ENCODE measurements around the gene NTM. TPM values are rescaled to one million over a fixed set of nuclear protein-coding genes. Genes with fewer than 3 reads are reported as not detected.

NTM gene
- polyA plus RNA-seq, 1 donor from 2014 or later = 39.4 TPM

DNA sequence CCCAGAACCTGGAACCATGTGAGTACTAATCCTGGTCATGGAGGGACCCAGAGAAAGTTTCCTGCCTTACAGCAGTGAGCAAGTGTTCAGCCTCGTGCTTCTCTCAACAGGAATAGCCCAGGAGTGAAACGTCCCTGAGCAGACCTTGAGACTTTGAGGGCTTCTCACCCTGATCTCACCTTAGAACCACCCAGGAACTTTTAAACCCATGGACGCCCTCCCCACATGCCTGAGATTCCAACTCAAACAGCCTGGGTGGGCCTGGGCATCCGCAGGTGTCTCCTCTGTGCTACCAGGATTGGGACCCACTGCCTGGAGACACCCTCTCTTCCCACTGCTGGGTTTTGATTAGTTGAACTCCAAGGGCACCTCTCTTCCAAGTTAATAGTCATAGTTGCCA is 297.2 kb downstream of the NTM start:
- TF ChIP-seq MXI1 (conservative IDR thresholded peaks at IDR 0.05; ENCODE audit: poor library complexity, severe bottlenecking) = no peak
- TF ChIP-seq, protein P1, sequence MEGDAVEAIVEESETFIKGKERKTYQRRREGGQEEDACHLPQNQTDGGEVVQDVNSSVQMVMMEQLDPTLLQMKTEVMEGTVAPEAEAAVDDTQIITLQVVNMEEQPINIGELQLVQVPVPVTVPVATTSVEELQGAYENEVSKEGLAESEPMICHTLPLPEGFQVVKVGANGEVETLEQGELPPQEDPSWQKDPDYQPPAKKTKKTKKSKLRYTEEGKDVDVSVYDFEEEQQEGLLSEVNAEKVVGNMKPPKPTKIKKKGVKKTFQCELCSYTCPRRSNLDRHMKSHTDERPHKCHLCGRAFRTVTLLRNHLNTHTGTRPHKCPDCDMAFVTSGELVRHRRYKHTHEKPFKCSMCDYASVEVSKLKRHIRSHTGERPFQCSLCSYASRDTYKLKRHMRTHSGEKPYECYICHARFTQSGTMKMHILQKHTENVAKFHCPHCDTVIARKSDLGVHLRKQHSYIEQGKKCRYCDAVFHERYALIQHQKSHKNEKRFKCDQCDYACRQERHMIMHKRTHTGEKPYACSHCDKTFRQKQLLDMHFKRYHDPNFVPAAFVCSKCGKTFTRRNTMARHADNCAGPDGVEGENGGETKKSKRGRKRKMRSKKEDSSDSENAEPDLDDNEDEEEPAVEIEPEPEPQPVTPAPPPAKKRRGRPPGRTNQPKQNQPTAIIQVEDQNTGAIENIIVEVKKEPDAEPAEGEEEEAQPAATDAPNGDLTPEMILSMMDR (IDR thresholded peaks at IDR 0.05; ENCODE audit: poor library complexity, severe bottlenecking) = no peak
- TF ChIP-seq RAD21 (conservative IDR thresholded peaks at IDR 0.05) = no peak
- TF ChIP-seq POLR2AphosphoS5 (IDR thresholded peaks at IDR 0.05) = no peak
- no peak for TF ChIP-seq EP300 (conservative IDR thresholded peaks at IDR 0.05; ENCODE audit: poor library complexity, severe bottlenecking)
- TF ChIP-seq EZH2 (IDR thresholded peaks at IDR 0.05; ENCODE audit: borderline replicate concordance, insufficient read depth, low read length, poor library complexity, severe bottlenecking) = no peak
- TF ChIP-seq SMC3 (conservative IDR thresholded peaks at IDR 0.05; ENCODE audit: poor library complexity) = no peak
- TF ChIP-seq, protein P2, sequence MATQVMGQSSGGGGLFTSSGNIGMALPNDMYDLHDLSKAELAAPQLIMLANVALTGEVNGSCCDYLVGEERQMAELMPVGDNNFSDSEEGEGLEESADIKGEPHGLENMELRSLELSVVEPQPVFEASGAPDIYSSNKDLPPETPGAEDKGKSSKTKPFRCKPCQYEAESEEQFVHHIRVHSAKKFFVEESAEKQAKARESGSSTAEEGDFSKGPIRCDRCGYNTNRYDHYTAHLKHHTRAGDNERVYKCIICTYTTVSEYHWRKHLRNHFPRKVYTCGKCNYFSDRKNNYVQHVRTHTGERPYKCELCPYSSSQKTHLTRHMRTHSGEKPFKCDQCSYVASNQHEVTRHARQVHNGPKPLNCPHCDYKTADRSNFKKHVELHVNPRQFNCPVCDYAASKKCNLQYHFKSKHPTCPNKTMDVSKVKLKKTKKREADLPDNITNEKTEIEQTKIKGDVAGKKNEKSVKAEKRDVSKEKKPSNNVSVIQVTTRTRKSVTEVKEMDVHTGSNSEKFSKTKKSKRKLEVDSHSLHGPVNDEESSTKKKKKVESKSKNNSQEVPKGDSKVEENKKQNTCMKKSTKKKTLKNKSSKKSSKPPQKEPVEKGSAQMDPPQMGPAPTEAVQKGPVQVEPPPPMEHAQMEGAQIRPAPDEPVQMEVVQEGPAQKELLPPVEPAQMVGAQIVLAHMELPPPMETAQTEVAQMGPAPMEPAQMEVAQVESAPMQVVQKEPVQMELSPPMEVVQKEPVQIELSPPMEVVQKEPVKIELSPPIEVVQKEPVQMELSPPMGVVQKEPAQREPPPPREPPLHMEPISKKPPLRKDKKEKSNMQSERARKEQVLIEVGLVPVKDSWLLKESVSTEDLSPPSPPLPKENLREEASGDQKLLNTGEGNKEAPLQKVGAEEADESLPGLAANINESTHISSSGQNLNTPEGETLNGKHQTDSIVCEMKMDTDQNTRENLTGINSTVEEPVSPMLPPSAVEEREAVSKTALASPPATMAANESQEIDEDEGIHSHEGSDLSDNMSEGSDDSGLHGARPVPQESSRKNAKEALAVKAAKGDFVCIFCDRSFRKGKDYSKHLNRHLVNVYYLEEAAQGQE (IDR thresholded peaks at IDR 0.05; ENCODE audit: borderline replicate concordance) = no peak
- no peak for TF ChIP-seq TAF1 (IDR thresholded peaks at IDR 0.05; ENCODE audit: low read depth)
- Histone ChIP-seq H3K36me3 (ENCODE audit: insufficient read depth, low read length) (no peaks in the 10 kb centered on the region), H3K27me3 (ENCODE audit: insufficient read depth, low read depth, low read length) (no peaks in the 10 kb centered on the region), H3K9ac (ENCODE audit: low read length) (no peak overlapping the region), H3K9me2 (ENCODE audit: insufficient read depth, low read length) (no peaks in the 10 kb centered on the region), H4K20me1 (ENCODE audit: insufficient read depth) (no peaks in the 10 kb centered on the region), H3K4me2 (ENCODE audit: low read length) (no peak overlapping the region), H3K79me2 (replicated peaks; ENCODE audit: insufficient read depth, low read length) (no peaks in the 10 kb centered on the region), H2AFZ (ENCODE audit: low read depth, low read length) (no peak overlapping the region), H3K9me3 (ENCODE audit: low read length) (no peaks in the 10 kb centered on the region), H3K27ac (ENCODE audit: low read length) (no peak overlapping the region), H3K4me3 (ENCODE audit: low read length) (no peak overlapping the region), H3F3A (ENCODE audit: insufficient read depth, low read length, poor library complexity, severe bottlenecking) (no peaks in the 10 kb centered on the region)

DNA sequence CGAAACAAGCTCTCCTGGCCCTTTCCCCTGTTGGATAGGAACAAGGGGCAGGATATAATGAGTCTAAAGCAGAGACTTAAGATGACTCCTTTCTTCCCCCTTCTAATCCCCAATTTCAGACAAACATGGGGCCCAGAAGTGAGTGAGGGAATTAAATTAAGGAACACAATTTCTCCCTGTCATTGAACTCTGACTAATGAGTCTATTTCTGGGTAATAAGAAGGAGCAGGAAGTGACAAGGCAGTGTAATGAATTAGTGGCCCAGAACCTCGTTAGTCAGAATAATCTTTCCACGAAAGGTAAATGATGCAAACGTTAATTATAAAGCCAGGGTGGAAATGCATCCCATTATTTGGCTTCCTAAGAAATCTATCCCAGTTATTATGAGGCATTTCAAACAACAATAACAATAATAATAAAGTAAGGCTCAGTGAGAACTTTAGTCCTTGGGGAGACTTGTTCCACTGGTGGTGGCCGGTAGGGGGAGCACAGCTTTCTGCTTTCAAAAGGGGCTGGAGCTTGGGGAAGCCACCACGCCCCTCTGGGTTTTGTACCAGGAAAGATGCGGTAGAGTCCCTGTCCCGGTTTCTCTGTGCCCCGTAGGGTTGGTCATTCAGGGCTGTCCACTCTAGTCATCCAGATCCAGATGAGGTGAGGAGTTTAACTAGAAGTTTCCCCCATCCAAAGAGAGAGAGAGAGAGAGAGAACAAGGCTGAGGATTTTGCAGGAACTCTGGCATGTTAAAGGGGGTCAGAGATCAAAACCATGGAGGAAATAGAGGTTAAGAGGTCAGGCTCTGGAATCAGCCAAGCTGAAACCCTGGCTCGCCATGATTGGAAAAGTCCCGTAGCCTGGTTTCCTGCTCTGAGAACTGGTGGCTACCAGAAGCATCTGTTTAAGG is 298.3 kb downstream of the NTM start:
- Histone ChIP-seq H4K20me1 (ENCODE audit: insufficient read depth) (no peaks in the 10 kb centered on the region), H3K4me2 (ENCODE audit: low read length) (no peak overlapping the region), H3K27me3 (ENCODE audit: insufficient read depth, low read depth, low read length) (no peaks in the 10 kb centered on the region), H3K27ac (ENCODE audit: low read length) (no peak overlapping the region), H3F3A (ENCODE audit: insufficient read depth, low read length, poor library complexity, severe bottlenecking) (no peaks in the 10 kb centered on the region), H3K9me3 (ENCODE audit: low read length) (no peaks in the 10 kb centered on the region), H3K79me2 (replicated peaks; ENCODE audit: insufficient read depth, low read length) (no peaks in the 10 kb centered on the region), H3K36me3 (ENCODE audit: insufficient read depth, low read length) (no peaks in the 10 kb centered on the region), H3K9ac (ENCODE audit: low read length) (no peak overlapping the region), H3K9me2 (ENCODE audit: insufficient read depth, low read length) (no peaks in the 10 kb centered on the region), H3K4me3 (ENCODE audit: low read length) (no peak overlapping the region), H2AFZ (ENCODE audit: low read depth, low read length) (no peak overlapping the region)
- no peak for TF ChIP-seq SMC3 (conservative IDR thresholded peaks at IDR 0.05; ENCODE audit: poor library complexity)
- no peak for TF ChIP-seq RAD21 (conservative IDR thresholded peaks at IDR 0.05)
- TF ChIP-seq POLR2AphosphoS5 (IDR thresholded peaks at IDR 0.05) = no peak
- TF ChIP-seq TAF1 (IDR thresholded peaks at IDR 0.05; ENCODE audit: low read depth) = no peak
- TF ChIP-seq, protein P2 (IDR thresholded peaks at IDR 0.05; ENCODE audit: borderline replicate concordance) = no peak
- TF ChIP-seq MXI1 (conservative IDR thresholded peaks at IDR 0.05; ENCODE audit: poor library complexity, severe bottlenecking) = no peak
- no peak for TF ChIP-seq EZH2 (IDR thresholded peaks at IDR 0.05; ENCODE audit: borderline replicate concordance, insufficient read depth, low read length, poor library complexity, severe bottlenecking)
- no peak for TF ChIP-seq EP300 (conservative IDR thresholded peaks at IDR 0.05; ENCODE audit: poor library complexity, severe bottlenecking)
- TF ChIP-seq, protein P1 (IDR thresholded peaks at IDR 0.05; ENCODE audit: poor library complexity, severe bottlenecking) = no peak

Data from neural cell (in vitro differentiated cells).